DND-41 (cell line): ENCODE data around the gene PJA1.

Experiments used
- ATAC-seq: fragments of 200-7000 bp; cut with Tn5 transposase; 3 replicates; pipeline ENCODE4 v1.9.1; 2021; ENCODE audit warnings: low read depth; ENCODE audit not compliant: insufficient read depth
- DNase-seq: peaks from one replicate; pipeline ENCODE4 v3.0.0-alpha.2; 2020
- H2AFZ ChIP-seq: 2 replicates; pipeline ENCODE4 v1.6.0; 2012; ENCODE audit warnings: low read depth, low read length
- H3K27ac ChIP-seq: 2 replicates; pipeline ENCODE4 v1.5.1; 2012; ENCODE audit warnings: low read length, inconsistent platforms
- H3K27me3 ChIP-seq: fragments of 200-600 bp; sonication (generic); 2 replicates; pipeline ENCODE4 v1.6.0; 2012; ENCODE audit warnings: low read length, mild to moderate bottlenecking, inconsistent platforms; ENCODE audit not compliant: insufficient read depth, poor library complexity
- H3K36me3 ChIP-seq: 2 replicates; pipeline ENCODE4 v1.5.1; 2012; ENCODE audit warnings: low read length, inconsistent platforms; ENCODE audit not compliant: insufficient read depth
- H3K4me1 ChIP-seq: 2 replicates; pipeline ENCODE4 v1.5.1; 2012; ENCODE audit warnings: mild to moderate bottlenecking, low read length; ENCODE audit not compliant: insufficient read depth
- H3K4me2 ChIP-seq: 2 replicates; pipeline ENCODE4 v1.6.0; 2012; ENCODE audit warnings: mild to moderate bottlenecking, moderate library complexity, low read length, inconsistent platforms; ENCODE audit not compliant: insufficient read depth
- H3K4me3 ChIP-seq, 2 experiments: fragments of 200-600 bp in 1 of 2; shearing (Covaris generic) in 1 of 2; 2 replicates each; pipeline ENCODE4 v1.5.1; 2012 to 2016; ENCODE audit warnings: inconsistent platforms in 2 of 2, low read length in 2 of 2, mild to moderate bottlenecking in 2 of 2, low read depth in 1 of 2, moderate library complexity in 1 of 2
- H3K79me2 ChIP-seq: 2 replicates; pipeline ENCODE4 v1.6.0; 2012; ENCODE audit warnings: low read length, inconsistent platforms; ENCODE audit not compliant: insufficient read depth
- H3K9ac ChIP-seq: 2 replicates; pipeline ENCODE4 v1.6.0; 2012; ENCODE audit warnings: low read depth, mild to moderate bottlenecking, inconsistent platforms, low read length, moderate library complexity
- H3K9me3 ChIP-seq: 2 replicates; pipeline ENCODE4 v1.5.1; 2012; ENCODE audit warnings: low read length, moderate library complexity, mild to moderate bottlenecking, inconsistent platforms; ENCODE audit not compliant: insufficient read depth, severe bottlenecking
- H4K20me1 ChIP-seq: 2 replicates; pipeline ENCODE4 v1.6.0; 2012; ENCODE audit warnings: low read length; ENCODE audit not compliant: insufficient read depth
- CTCF ChIP-seq: IDR thresholded peaks from 2 replicates; pipeline ENCODE4 v1.5.1; 2012; ENCODE audit warnings: borderline replicate concordance, low read length, moderate library complexity, mild to moderate bottlenecking; ENCODE audit not compliant: poor library complexity, severe bottlenecking; ENCODE audit errors: extremely low read depth
- EZH2 ChIP-seq: IDR thresholded peaks from 3 replicates; pipeline ENCODE4 v1.6.1; 2012; ENCODE audit warnings: borderline replicate concordance, low read depth, mild to moderate bottlenecking, moderate library complexity, low read length, inconsistent platforms; ENCODE audit not compliant: severe bottlenecking

The PJA1 gene

GRCh38 chrX:69126642-69127041 is 38.6 kb downstream of the PJA1 start:
- Histone ChIP-seq H3K4me3 (no peak overlapping the region), H3K79me2 (no peaks in the 10 kb centered on the region)

GRCh38 chrX:69125094-69125493 is 40.2 kb downstream of the PJA1 start:
- DNase-seq (no peak), ATAC-seq (no peak)
- no peak overlapping the region for H3K4me2 ChIP-seq
- no peaks in the 10 kb centered on the region for H3K36me3 ChIP-seq
- no peak overlapping the region for H3K4me3 ChIP-seq
- H4K20me1 ChIP-seq = no peaks in the 10 kb centered on the region
- no peak for TF ChIP-seq EZH2
- no peak for TF ChIP-seq CTCF
- no peaks in the 10 kb centered on the region for H3K79me2 ChIP-seq
- no peak overlapping the region for H3K27ac ChIP-seq
- H3K9ac ChIP-seq = no peak overlapping the region
- no peaks in the 10 kb centered on the region for H3K4me1 ChIP-seq
- no peaks in the 10 kb centered on the region for H3K27me3 ChIP-seq
- H2AFZ ChIP-seq = no peak overlapping the region
- H3K9me3 ChIP-seq = no peaks in the 10 kb centered on the region

More at GRCh38 chrX:69126642-69127041, 38.6 kb downstream of the PJA1 start:
- Histone ChIP-seq H3K4me2 (no peak overlapping the region), H3K36me3 (no peaks in the 10 kb centered on the region), H3K27ac (no peak overlapping the region), H3K9ac (no peak overlapping the region), H3K27me3 (no peaks in the 10 kb centered on the region), H3K9me3 (no peaks in the 10 kb centered on the region), H2AFZ (no peak overlapping the region), H3K4me1 (no peaks in the 10 kb centered on the region), H4K20me1 (no peaks in the 10 kb centered on the region)
- TF ChIP-seq CTCF (no peak), EZH2 (no peak)
- ATAC-seq (no peak), DNase-seq (no peak)

- TF ChIP-seq EZH2 = no peak
- no peak for TF ChIP-seq CTCF
These were observed 41.1 kb downstream of the PJA1 start for GRCh38 chrX:69124108-69124507.

GRCh38 chrX:69123481-69123880 is 41.8 kb downstream of the PJA1 start:
- DNase-seq = no peak
- H3K36me3 ChIP-seq = no peaks in the 10 kb centered on the region
- H4K20me1 ChIP-seq = no peaks in the 10 kb centered on the region
- no peak overlapping the region for H3K27ac ChIP-seq
- H3K4me3 ChIP-seq = no peak overlapping the region
- no peak for TF ChIP-seq CTCF
- no peak for TF ChIP-seq EZH2
- no peak overlapping the region for H3K9ac ChIP-seq
- H2AFZ ChIP-seq = no peak overlapping the region
- H3K4me2 ChIP-seq = no peak overlapping the region
- no peaks in the 10 kb centered on the region for H3K9me3 ChIP-seq
- ATAC-seq = no peak
- H3K27me3 ChIP-seq = no peaks in the 10 kb centered on the region
- H3K79me2 ChIP-seq = no peaks in the 10 kb centered on the region
- no peaks in the 10 kb centered on the region for H3K4me1 ChIP-seq

More at GRCh38 chrX:69124108-69124507, 41.1 kb downstream of the PJA1 start:
- H3K9me3 ChIP-seq = no peaks in the 10 kb centered on the region
- H3K9ac ChIP-seq = no peak overlapping the region
- no peaks in the 10 kb centered on the region for H3K79me2 ChIP-seq
- no peaks in the 10 kb centered on the region for H4K20me1 ChIP-seq
- H3K4me1 ChIP-seq = no peaks in the 10 kb centered on the region
- H3K27ac ChIP-seq = no peak overlapping the region
- H3K4me2 ChIP-seq = no peak overlapping the region
- H3K4me3 ChIP-seq = no peak overlapping the region
- DNase-seq (no peak), ATAC-seq (no peak)
- H3K36me3 ChIP-seq = no peaks in the 10 kb centered on the region
- H2AFZ ChIP-seq = no peak overlapping the region
- H3K27me3 ChIP-seq = no peaks in the 10 kb centered on the region
